ENCODE measurements around the gene MYO5B. TPM values are rescaled to one million over a fixed set of nuclear protein-coding genes. Genes with fewer than 3 reads are reported as not detected.

MYO5B gene
- total and polyA plus RNA-seq, 10 of the 15 experiments (the other 5 are each of a cell fraction or from before 2014, with no cell fraction given): 2.5 to 4.5 (median 3.3) TPM

DNA sequence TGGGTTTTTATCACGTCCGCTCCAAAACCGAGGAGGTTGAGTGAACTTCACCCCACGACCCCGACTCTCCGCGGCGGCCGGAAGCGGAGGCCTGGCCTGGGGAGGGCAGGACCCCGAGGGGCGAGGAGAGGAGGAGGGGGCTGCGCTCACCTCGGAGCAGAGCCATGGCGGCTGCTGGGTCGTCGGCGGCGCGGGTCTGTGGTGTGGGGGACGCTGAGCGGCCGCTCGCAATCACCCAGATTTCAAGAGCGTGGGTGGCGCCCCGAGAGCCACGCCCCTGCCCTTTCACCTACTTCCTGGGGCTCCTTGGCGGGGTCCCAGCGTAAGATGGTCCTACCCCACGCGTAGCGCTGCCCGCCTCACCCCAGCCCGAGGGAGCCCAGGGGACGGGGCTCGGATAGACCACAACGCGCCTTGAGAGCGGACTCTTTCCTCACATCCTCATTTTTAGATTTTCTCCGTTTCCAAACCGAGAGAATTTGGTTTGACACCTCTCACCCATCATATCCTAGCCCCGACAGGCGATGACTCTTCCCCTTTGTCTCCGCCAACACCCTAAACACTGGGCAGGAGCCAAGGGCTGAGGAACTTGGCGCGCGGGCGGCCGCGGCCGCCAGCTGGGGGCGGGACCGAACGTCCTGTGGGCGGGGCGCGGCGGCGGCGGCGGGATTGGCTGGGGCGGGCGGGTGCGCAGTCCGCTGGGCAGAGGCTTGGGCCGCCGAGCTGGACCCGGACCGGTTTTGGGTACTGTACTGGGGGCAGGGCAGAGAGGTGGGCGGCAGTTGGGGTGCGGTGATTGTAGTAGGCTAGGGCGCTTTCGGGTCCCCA lies 381.4 kb downstream of the MYO5B start, which contains the start of gene ACAA2 (continued):
- TF ChIP-seq, protein P1, sequence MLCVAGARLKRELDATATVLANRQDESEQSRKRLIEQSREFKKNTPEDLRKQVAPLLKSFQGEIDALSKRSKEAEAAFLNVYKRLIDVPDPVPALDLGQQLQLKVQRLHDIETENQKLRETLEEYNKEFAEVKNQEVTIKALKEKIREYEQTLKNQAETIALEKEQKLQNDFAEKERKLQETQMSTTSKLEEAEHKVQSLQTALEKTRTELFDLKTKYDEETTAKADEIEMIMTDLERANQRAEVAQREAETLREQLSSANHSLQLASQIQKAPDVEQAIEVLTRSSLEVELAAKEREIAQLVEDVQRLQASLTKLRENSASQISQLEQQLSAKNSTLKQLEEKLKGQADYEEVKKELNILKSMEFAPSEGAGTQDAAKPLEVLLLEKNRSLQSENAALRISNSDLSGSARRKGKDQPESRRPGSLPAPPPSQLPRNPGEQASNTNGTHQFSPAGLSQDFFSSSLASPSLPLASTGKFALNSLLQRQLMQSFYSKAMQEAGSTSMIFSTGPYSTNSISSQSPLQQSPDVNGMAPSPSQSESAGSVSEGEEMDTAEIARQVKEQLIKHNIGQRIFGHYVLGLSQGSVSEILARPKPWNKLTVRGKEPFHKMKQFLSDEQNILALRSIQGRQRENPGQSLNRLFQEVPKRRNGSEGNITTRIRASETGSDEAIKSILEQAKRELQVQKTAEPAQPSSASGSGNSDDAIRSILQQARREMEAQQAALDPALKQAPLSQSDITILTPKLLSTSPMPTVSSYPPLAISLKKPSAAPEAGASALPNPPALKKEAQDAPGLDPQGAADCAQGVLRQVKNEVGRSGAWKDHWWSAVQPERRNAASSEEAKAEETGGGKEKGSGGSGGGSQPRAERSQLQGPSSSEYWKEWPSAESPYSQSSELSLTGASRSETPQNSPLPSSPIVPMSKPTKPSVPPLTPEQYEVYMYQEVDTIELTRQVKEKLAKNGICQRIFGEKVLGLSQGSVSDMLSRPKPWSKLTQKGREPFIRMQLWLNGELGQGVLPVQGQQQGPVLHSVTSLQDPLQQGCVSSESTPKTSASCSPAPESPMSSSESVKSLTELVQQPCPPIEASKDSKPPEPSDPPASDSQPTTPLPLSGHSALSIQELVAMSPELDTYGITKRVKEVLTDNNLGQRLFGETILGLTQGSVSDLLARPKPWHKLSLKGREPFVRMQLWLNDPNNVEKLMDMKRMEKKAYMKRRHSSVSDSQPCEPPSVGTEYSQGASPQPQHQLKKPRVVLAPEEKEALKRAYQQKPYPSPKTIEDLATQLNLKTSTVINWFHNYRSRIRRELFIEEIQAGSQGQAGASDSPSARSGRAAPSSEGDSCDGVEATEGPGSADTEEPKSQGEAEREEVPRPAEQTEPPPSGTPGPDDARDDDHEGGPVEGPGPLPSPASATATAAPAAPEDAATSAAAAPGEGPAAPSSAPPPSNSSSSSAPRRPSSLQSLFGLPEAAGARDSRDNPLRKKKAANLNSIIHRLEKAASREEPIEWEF (IDR thresholded peaks at IDR 0.05; ENCODE audit: insufficient replicate concordance, low read depth, low read length): no peak
- peak; percentile 63 for TF ChIP-seq TAF1 (IDR thresholded peaks at IDR 0.05; ENCODE audit: borderline replicate concordance, low read depth, low read length)
- TF ChIP-seq EGR1 (IDR thresholded peaks at IDR 0.05; ENCODE audit: borderline replicate concordance in 1 of 2, low read depth in 2 of 2, low read length in 2 of 2): peak; percentile 16 to 94
- peak; percentile 40; the same call in 1 of the 2 replicates for TF ChIP-seq PAX5 (IDR thresholded peaks at IDR 0.05; ENCODE audit: borderline replicate concordance, low read depth, low read length)
- TF ChIP-seq SRF (IDR thresholded peaks at IDR 0.05; ENCODE audit: low read depth in 2 of 2, low read length in 2 of 2): peak; percentile 23 to 43; a peak in 1 of 4 replicates
- peak; percentile 40; the same call in 1 of the 2 replicates for TF ChIP-seq ZNF217 (IDR thresholded peaks at IDR 0.05)
- TF ChIP-seq RAD51 (IDR thresholded peaks at IDR 0.05): no peak
- TF ChIP-seq NFIC (IDR thresholded peaks at IDR 0.05; ENCODE audit: low read depth, low read length): no peak
- TF ChIP-seq PML (IDR thresholded peaks at IDR 0.05; ENCODE audit: low read length): peak; percentile 89
- TF ChIP-seq GATAD2B (conservative IDR thresholded peaks at IDR 0.05; ENCODE audit: low read depth): peak; percentile 90
- TF ChIP-seq ATF7 (IDR thresholded peaks at IDR 0.05; ENCODE audit: low read depth): peak; percentile 64
- no peak for TF ChIP-seq ZZZ3 (IDR thresholded peaks at IDR 0.05; ENCODE audit: control insufficient read depth, insufficient read length, low read depth)
- TF ChIP-seq, protein P2, sequence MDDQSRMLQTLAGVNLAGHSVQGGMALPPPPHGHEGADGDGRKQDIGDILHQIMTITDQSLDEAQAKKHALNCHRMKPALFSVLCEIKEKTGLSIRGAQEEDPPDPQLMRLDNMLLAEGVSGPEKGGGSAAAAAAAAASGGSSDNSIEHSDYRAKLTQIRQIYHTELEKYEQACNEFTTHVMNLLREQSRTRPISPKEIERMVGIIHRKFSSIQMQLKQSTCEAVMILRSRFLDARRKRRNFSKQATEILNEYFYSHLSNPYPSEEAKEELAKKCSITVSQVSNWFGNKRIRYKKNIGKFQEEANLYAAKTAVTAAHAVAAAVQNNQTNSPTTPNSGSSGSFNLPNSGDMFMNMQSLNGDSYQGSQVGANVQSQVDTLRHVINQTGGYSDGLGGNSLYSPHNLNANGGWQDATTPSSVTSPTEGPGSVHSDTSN (IDR thresholded peaks at IDR 0.05; ENCODE audit: insufficient replicate concordance, low read depth, low read length): peak; percentile 36
- TF ChIP-seq, protein P3, sequence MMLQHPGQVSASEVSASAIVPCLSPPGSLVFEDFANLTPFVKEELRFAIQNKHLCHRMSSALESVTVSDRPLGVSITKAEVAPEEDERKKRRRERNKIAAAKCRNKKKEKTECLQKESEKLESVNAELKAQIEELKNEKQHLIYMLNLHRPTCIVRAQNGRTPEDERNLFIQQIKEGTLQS (IDR thresholded peaks at IDR 0.05; ENCODE audit: borderline replicate concordance, extremely low read depth, low read depth, low read length): no peak
- TF ChIP-seq, protein P4, sequence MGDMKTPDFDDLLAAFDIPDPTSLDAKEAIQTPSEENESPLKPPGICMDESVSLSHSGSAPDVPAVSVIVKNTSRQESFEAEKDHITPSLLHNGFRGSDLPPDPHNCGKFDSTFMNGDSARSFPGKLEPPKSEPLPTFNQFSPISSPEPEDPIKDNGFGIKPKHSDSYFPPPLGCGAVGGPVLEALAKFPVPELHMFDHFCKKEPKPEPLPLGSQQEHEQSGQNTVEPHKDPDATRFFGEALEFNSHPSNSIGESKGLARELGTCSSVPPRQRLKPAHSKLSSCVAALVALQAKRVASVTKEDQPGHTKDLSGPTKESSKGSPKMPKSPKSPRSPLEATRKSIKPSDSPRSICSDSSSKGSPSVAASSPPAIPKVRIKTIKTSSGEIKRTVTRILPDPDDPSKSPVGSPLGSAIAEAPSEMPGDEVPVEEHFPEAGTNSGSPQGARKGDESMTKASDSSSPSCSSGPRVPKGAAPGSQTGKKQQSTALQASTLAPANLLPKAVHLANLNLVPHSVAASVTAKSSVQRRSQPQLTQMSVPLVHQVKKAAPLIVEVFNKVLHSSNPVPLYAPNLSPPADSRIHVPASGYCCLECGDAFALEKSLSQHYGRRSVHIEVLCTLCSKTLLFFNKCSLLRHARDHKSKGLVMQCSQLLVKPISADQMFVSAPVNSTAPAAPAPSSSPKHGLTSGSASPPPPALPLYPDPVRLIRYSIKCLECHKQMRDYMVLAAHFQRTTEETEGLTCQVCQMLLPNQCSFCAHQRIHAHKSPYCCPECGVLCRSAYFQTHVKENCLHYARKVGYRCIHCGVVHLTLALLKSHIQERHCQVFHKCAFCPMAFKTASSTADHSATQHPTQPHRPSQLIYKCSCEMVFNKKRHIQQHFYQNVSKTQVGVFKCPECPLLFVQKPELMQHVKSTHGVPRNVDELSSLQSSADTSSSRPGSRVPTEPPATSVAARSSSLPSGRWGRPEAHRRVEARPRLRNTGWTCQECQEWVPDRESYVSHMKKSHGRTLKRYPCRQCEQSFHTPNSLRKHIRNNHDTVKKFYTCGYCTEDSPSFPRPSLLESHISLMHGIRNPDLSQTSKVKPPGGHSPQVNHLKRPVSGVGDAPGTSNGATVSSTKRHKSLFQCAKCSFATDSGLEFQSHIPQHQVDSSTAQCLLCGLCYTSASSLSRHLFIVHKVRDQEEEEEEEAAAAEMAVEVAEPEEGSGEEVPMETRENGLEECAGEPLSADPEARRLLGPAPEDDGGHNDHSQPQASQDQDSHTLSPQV (IDR thresholded peaks at IDR 0.05): no peak
- no peak for TF ChIP-seq CREM (IDR thresholded peaks at IDR 0.05; ENCODE audit: low read depth)
- peak; percentile 8; the same call in 1 of the 2 replicates for TF ChIP-seq CHD2 (IDR thresholded peaks at IDR 0.05; ENCODE audit: borderline replicate concordance, low read depth, low read length)
- no peak for TF ChIP-seq ZNF384 (IDR thresholded peaks at IDR 0.05; ENCODE audit: borderline replicate concordance, low read depth, low read length)
